Lung (tissue), 12 donors: ENCODE data around the gene CPED1. TPM values are rescaled to one million over a fixed set of nuclear protein-coding genes. Genes with fewer than 3 reads are reported as not detected.
A peak's percentile ranks its signal among the peaks of the same experiment; 100 is the strongest.

Experiments
- ATAC-seq: fragments of 200-7000 bp; cut with Tn5 transposase; one replicate; pipeline ENCODE4 v1.9.1; 2020; ENCODE audit warnings: moderate number of reproducible peaks; ENCODE audit not compliant: insufficient read depth, low FRiP score
- DNase-seq, 3 donors: peaks; one replicate each; pipeline ENCODE4 v3.0.0-alpha.2; 2013 to 2017
- H3K27ac ChIP-seq, 2 donors: one replicate each; pipeline ENCODE4 v1.5.1; 2013; ENCODE audit warnings: mild to moderate bottlenecking in 2 of 2, moderate library complexity in 2 of 2, control low read depth in 1 of 2, inconsistent platforms in 1 of 2, low read depth in 1 of 2, low read length in 1 of 2
- H3K27me3 ChIP-seq, 3 donors: one replicate each; pipeline ENCODE4 v1.5.1; 2013; ENCODE audit warnings: low read length in 2 of 3; ENCODE audit not compliant: control insufficient read depth in 3 of 3, insufficient read depth in 3 of 3
- H3K36me3 ChIP-seq, 4 donors: one replicate each; pipeline ENCODE4 v1.5.1; 2013; ENCODE audit warnings: low read length in 4 of 4, mild to moderate bottlenecking in 1 of 4, moderate library complexity in 1 of 4; ENCODE audit not compliant: control insufficient read depth in 4 of 4, insufficient read depth in 4 of 4
- H3K4me1 ChIP-seq, 5 donors: one replicate each; pipeline ENCODE4 v1.5.1; 2013; ENCODE audit warnings: low read length in 5 of 5, mild to moderate bottlenecking in 2 of 5, moderate library complexity in 1 of 5; ENCODE audit not compliant: control insufficient read depth in 5 of 5, insufficient read depth in 5 of 5
- H3K4me3 ChIP-seq: one replicate; pipeline ENCODE4 v1.5.1; 2013; ENCODE audit warnings: mild to moderate bottlenecking, control low read depth, moderate library complexity
- H3K9ac ChIP-seq, 2 donors: one replicate each; pipeline ENCODE4 v1.5.1; 2013; ENCODE audit warnings: low read length in 2 of 2, control low read depth in 1 of 2; ENCODE audit not compliant: insufficient read depth in 1 of 2
- H3K9me3 ChIP-seq, 4 donors: one replicate each; pipeline ENCODE4 v1.5.1; 2013; ENCODE audit warnings: low read length in 3 of 4, mild to moderate bottlenecking in 1 of 4, moderate library complexity in 1 of 4; ENCODE audit not compliant: control insufficient read depth in 4 of 4, insufficient read depth in 3 of 4
- CTCF ChIP-seq: IDR thresholded peaks from 2 replicates; pipeline ENCODE4 v1.5.1; 2012; ENCODE audit warnings: mild to moderate bottlenecking; ENCODE audit errors: control extremely low read depth, extremely low read depth
- WGBS, 2 donors: extraction: QIAGEN DNeasy Blood & Tissue Kit; methylation state at CpG; one replicate each; pipeline ENCODE4 v1.1.7; 2013; 5-methylcytosine and 5-hydroxymethylcytosine counted together
- polyA plus RNA-seq, 2 donors: library from polyadenylated mRNA; stranded (reverse); fragments of 200-250 nt; gene quantifications; one replicate each; pipeline ENCODE4 v1.2.1, GENCODE V29; 2013
- total RNA-seq, 2 donors: library from RNA; depleted of rRNA in 1 of 2; stranded (reverse); fragments of >200 nt in 1 of 2; gene quantifications; one replicate each; pipeline ENCODE4 v1.2.1, GENCODE V29; 2014 to 2021
- donor health status: control.
- donor health status: control.
- donor health status: Bipolar disorder and iron deficiency.
- donor health status: healthy.
- donor health status: DM: yes; HTN: yes; CAD: no.

CPED1 gene
- total and polyA plus RNA-seq, 4 donors = 1.8 to 32.3 (median 7.4) TPM

GRCh38 chr7:121101621-121102020, 113.1 kb downstream of the CPED1 start:
- no peak overlapping the region for H3K9ac ChIP-seq
- H3K36me3 ChIP-seq = peaks cover 0 to 5% (median 1%) of the 10 kb centered on the region in 4 donors
- H3K27ac ChIP-seq = no peak overlapping the region
- H3K4me3 ChIP-seq = no peak overlapping the region
- ATAC-seq (no peak), DNase-seq (no peak)
- WGBS, 2 donors = 96 to 97% methylated on average over 2 of the region's 2 CpGs
- no peak for TF ChIP-seq CTCF
- no peaks in the 10 kb centered on the region for H3K9me3 ChIP-seq
- peaks cover 0 to 7% (median 3%) of the 10 kb centered on the region in 5 donors for H3K4me1 ChIP-seq
- H3K27me3 ChIP-seq = no peaks in the 10 kb centered on the region

- ATAC-seq (no peak), DNase-seq (no peak)
- H3K36me3 ChIP-seq = peaks cover 0 to 5% (median 0%) of the 10 kb centered on the region in 4 donors
- no peaks in the 10 kb centered on the region for H3K9me3 ChIP-seq
- H3K4me1 ChIP-seq = peaks cover 0 to 7% (median 3%) of the 10 kb centered on the region in 5 donors
- H3K4me3 ChIP-seq = no peak overlapping the region
- H3K27ac ChIP-seq = no peak overlapping the region
- no peaks in the 10 kb centered on the region for H3K27me3 ChIP-seq
- WGBS, 2 donors = 49 to 78% methylated on average over 2 of the region's 2 CpGs
- no peak overlapping the region for H3K9ac ChIP-seq
- TF ChIP-seq CTCF = no peak
Observed at GRCh38 chr7:121102619-121103018, 114.1 kb downstream of the CPED1 start.

GRCh38 chr7:121103086-121103485, 114.6 kb downstream of the CPED1 start:
- 83 to 86% methylated on average over 2 of the region's 2 CpGs for WGBS, 2 donors
- no peak for TF ChIP-seq CTCF
- Histone ChIP-seq H3K9ac (no peak overlapping the region), H3K27me3 (no peaks in the 10 kb centered on the region), H3K27ac (peak overlapping the region in 1 of 2 donors; percentile 45), H3K4me3 (no peak overlapping the region), H3K4me1 (peaks cover 0 to 7% (median 3%) of the 10 kb centered on the region in 5 donors), H3K9me3 (no peaks in the 10 kb centered on the region), H3K36me3 (peaks cover 0 to 5% (median 0%) of the 10 kb centered on the region in 4 donors)
- DNase-seq (no peak), ATAC-seq (no peak)

GRCh38 chr7:121103579-121103978, 115.1 kb downstream of the CPED1 start:
- peaks cover 0 to 5% (median 0%) of the 10 kb centered on the region in 4 donors for H3K36me3 ChIP-seq
- H3K27ac ChIP-seq = no peak overlapping the region
- no peak overlapping the region for H3K9ac ChIP-seq
- WGBS, 2 donors = 82 to 91% methylated on average over 2 of the region's 2 CpGs
- DNase-seq (peak in 1 of 3 donors; percentile 8), ATAC-seq (no peak)
- H3K4me3 ChIP-seq = no peak overlapping the region
- no peaks in the 10 kb centered on the region for H3K27me3 ChIP-seq
- H3K9me3 ChIP-seq = no peaks in the 10 kb centered on the region
- no peak for TF ChIP-seq CTCF
- peaks cover 0 to 7% (median 3%) of the 10 kb centered on the region in 5 donors for H3K4me1 ChIP-seq
